SK-N-MC (cell line): Measurements from ENCODE around the gene PPIC.
A peak's percentile ranks its signal among the peaks of the same experiment; 100 is the strongest.

ENCODE experiments used
- DNase-seq: peaks from one replicate; pipeline ENCODE4 v3.0.0-alpha.2; 2011; ENCODE audit warnings: low read depth, low spot score
- H3K27ac ChIP-seq: fragments of 200-600 bp; sonication (generic); 2 replicates; pipeline ENCODE4 v1.5.1; 2016; ENCODE audit warnings: mixed run types
- H3K36me3 ChIP-seq: fragments of 200-600 bp; sonication (generic); 2 replicates; pipeline ENCODE4 v1.6.1; 2017; ENCODE audit warnings: antibody characterized with exemption, low read length, mixed read lengths; ENCODE audit not compliant: insufficient read depth
- H3K4me3 ChIP-seq: fragments of 200-600 bp; sonication (generic); 2 replicates; pipeline ENCODE4 v1.5.1; 2016
- H3K9ac ChIP-seq: fragments of 200-600 bp; sonication (generic); 2 replicates; pipeline ENCODE4 v1.8.0; 2017; ENCODE audit warnings: mixed run types, mixed read lengths; ENCODE audit not compliant: insufficient read length
- H3K9me3 ChIP-seq: fragments of 200-600 bp; sonication (generic); 2 replicates; pipeline ENCODE4 v1.6.1; 2017; ENCODE audit warnings: low read depth, mild to moderate bottlenecking, antibody characterized with exemption, low read length, moderate library complexity, mixed read lengths
- EZH2 ChIP-seq: fragments of 200-600 bp; sonication (generic); IDR thresholded peaks from one replicate; pipeline ENCODE4 v1.6.1; 2017; ENCODE audit warnings: antibody characterized with exemption
- FOXP2 ChIP-seq: optimal IDR thresholded peaks from 2 replicates; pipeline ENCODE3; 2011; ENCODE audit warnings: mild to moderate bottlenecking, moderate library complexity; ENCODE audit not compliant: insufficient read depth; ENCODE audit errors: extremely low read length, control extremely low read depth
- POLR2AphosphoS5 ChIP-seq: IDR thresholded peaks from 2 replicates; pipeline ENCODE4 v1.6.1; 2012; ENCODE audit warnings: mild to moderate bottlenecking, low read depth, low read length, borderline replicate concordance

PPIC gene

GRCh38 chr5:123059455-123059854 is 22.9 kb upstream of the PPIC start:
- Histone ChIP-seq H3K27ac (no peak overlapping the region), H3K36me3 (no peaks in the 10 kb centered on the region), H3K9ac (no peak overlapping the region), H3K9me3 (no peaks in the 10 kb centered on the region), H3K4me3 (no peak overlapping the region)
- no peak for DNase-seq
- TF ChIP-seq EZH2 (no peak), POLR2AphosphoS5 (no peak), FOXP2 (no peak)

DNA sequence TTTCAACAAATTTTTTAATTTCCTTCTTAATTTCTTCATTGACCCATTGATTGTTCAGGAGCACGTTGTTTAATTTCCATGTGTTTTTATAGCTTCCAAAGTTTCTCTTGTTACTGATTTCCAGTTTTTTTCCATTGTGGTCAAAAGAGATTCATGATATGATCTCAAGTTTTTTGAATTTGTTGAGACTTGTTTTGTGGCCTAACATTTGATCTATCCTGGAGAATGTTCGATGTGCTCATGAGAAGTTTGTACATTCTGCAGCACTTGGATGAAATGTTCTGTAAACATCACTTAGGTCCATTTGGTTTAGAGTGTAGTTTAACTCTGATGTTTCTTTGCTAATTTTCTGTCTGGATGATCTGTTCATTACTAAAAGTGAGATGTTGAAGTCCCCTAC is 14.7 kb upstream of the PPIC start:
- no peak for DNase-seq

DNA sequence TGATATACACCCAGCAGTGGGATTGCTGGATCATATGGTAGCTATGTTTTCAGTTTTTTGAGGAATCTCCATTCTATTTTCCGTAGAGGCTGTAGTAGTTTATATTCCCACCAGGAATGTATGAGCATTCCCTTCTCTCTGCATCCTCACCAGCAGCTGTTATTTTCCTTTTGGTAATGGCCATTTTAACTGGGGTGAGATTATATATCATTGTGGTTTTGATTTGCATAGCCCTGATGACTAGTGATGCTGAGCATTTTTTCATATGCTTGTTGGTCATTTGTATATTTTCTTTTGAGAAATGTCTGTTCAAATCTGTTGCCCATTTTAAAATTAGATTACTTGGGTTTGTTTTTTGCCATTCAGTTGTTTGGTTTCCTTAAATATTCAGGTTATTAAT is 11.2 kb upstream of the PPIC start:
- DNase-seq: no peak
- TF ChIP-seq FOXP2 (no peak), POLR2AphosphoS5 (no peak), EZH2 (no peak)
- no peaks in the 10 kb centered on the region for H3K36me3 ChIP-seq
- H3K4me3 ChIP-seq: no peak overlapping the region
- no peak overlapping the region for H3K27ac ChIP-seq
- no peaks in the 10 kb centered on the region for H3K9me3 ChIP-seq
- no peak overlapping the region for H3K9ac ChIP-seq

More for the DNA sequence above, 14.7 kb upstream of the PPIC start:
- no peaks in the 10 kb centered on the region for H3K36me3 ChIP-seq
- no peak overlapping the region for H3K27ac ChIP-seq
- TF ChIP-seq FOXP2 (no peak), POLR2AphosphoS5 (no peak), EZH2 (no peak)
- H3K9ac ChIP-seq: no peak overlapping the region
- H3K4me3 ChIP-seq: no peak overlapping the region
- H3K9me3 ChIP-seq: no peaks in the 10 kb centered on the region

DNA sequence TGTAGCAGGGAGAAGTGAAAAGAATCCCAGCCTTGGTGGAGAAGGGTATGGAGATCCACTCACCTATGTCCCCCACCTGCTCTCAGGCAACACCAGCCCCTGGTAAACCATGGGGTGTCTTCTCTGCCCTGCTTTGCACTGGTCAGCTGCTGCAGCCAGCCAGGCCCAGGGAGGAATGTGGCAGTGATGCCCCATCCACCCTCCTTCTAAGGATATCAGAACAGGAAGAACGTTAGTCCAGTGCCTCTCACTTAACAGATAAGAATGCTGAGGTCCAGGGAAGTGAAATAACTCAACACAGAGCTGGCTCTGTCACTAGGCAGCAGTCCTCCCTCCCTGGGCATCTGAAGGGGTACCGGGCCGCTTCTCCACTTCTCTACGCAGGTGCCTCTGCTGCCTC is 9.7 kb upstream of the PPIC start:
- TF ChIP-seq FOXP2 (no peak), POLR2AphosphoS5 (no peak), EZH2 (no peak)
- H3K36me3 ChIP-seq: no peaks in the 10 kb centered on the region
- DNase-seq: no peak
- no peaks in the 10 kb centered on the region for H3K9me3 ChIP-seq
- H3K9ac ChIP-seq: no peak overlapping the region
- H3K27ac ChIP-seq: no peak overlapping the region
- no peak overlapping the region for H3K4me3 ChIP-seq

GRCh38 chr5:123044926-123045617 is 8.5 kb upstream of the PPIC start:
- TF ChIP-seq EZH2 (no peak), FOXP2 (no peak), POLR2AphosphoS5 (no peak)
- DNase-seq: no peak
- H3K4me3 ChIP-seq: no peak overlapping the region
- H3K27ac ChIP-seq: no peak overlapping the region
- H3K9me3 ChIP-seq: no peaks in the 10 kb centered on the region
- no peak overlapping the region for H3K9ac ChIP-seq
- H3K36me3 ChIP-seq: no peaks in the 10 kb centered on the region

- Histone ChIP-seq H3K27ac (no peak overlapping the region), H3K9ac (no peak overlapping the region), H3K36me3 (no peaks in the 10 kb centered on the region), H3K9me3 (no peaks in the 10 kb centered on the region), H3K4me3 (no peak overlapping the region)
- DNase-seq: no peak
- TF ChIP-seq EZH2 (no peak), POLR2AphosphoS5 (no peak), FOXP2 (no peak)
These were observed 3.1 kb upstream of the PPIC start for GRCh38 chr5:123039673-123040072.

DNA sequence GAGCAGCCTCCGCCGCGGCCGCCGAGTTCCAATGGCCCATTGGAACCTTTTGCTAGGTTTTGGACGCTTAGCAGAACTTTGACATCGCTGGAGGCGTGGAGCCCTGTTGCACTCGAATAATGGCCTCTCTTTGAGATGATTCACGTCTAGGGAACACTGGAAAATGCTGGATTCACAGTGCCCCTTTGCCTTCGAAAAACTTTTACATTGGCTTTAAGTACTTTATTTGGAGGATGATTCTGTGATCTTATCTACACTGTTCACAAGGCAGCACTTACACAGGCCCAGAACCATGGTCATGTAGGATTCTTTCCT is 536 bp upstream of the PPIC start:
- no peaks in the 10 kb centered on the region for H3K36me3 ChIP-seq
- no peak overlapping the region for H3K27ac ChIP-seq
- no peak overlapping the region for H3K9ac ChIP-seq
- TF ChIP-seq FOXP2 (no peak), POLR2AphosphoS5 (no peak), EZH2 (no peak)
- no peak for DNase-seq
- no peaks in the 10 kb centered on the region for H3K9me3 ChIP-seq
- H3K4me3 ChIP-seq: peak overlapping the region; percentile 85

- no peak for TF ChIP-seq FOXP2
- TF ChIP-seq POLR2AphosphoS5: no peak
- TF ChIP-seq EZH2: no peak
- Histone ChIP-seq H3K9ac (no peak overlapping the region), H3K9me3 (no peaks in the 10 kb centered on the region), H3K27ac (no peak overlapping the region), H3K4me3 (peak overlapping the region; percentile 85), H3K36me3 (no peaks in the 10 kb centered on the region)
- DNase-seq: no peak
These were observed 571 bp downstream of the PPIC start for GRCh38 chr5:123035918-123036390.

DNA sequence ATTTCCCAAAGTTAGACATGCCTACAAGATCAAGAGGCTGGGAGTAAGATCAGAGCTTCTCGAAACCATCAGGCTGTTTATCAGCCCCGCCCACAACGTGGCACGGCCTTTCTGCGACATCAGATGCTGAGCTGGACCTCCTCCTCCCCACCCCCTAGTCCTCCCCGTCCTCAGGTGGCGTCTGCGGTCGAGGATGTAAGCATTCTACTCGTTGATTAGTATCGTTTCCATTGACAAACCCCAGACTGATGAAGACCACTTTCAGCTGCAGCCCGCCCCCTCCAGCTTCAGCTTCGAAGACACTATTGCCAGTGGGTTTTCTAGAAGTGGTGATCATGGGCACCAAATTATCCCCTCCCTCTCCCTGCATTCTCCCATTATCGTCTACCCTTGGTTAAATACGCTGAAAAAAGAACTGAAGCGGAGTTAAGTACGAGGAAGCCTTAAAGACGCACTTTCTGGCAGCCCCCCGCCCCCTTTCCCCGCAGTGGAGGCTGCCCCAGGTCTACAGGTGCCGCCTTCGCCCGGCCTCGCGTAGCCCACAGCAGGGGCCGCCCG is 1.1 kb downstream of the PPIC start:
- no peak for DNase-seq
- no peak overlapping the region for H3K27ac ChIP-seq
- no peaks in the 10 kb centered on the region for H3K9me3 ChIP-seq
- no peak for TF ChIP-seq POLR2AphosphoS5
- no peak for TF ChIP-seq FOXP2
- H3K4me3 ChIP-seq: peak overlapping the region; percentile 85
- no peaks in the 10 kb centered on the region for H3K36me3 ChIP-seq
- H3K9ac ChIP-seq: no peak overlapping the region
